IMR-90 (cell line): ENCODE data around the gene CRYZL1. TPM values are rescaled to one million over a fixed set of nuclear protein-coding genes. Genes with fewer than 3 reads are reported as not detected.

Experiments
- ATAC-seq: fragments of 200-7000 bp; cut with Tn5 transposase; 2 replicates; pipeline ENCODE4 v1.9.1; 2020; ENCODE audit warnings: low read depth, mild to moderate bottlenecking, moderate library complexity
- BruUV-seq: library from RNA; stranded (reverse); fragments of 400-500 nt; replicated peaks from 2 replicates; lab custom pipeline; 2021; lab: Mats Ljungman, UMichigan
- CTCF ChIA-PET: fragments of 300-600 bp; formaldehyde crosslinking; extraction: SDS; loops from one replicate; lab custom pipeline; 2021; ENCODE audit warnings: antibody characterized with exemption; lab: Yijun Ruan, JAX
- POLR2A ChIA-PET: fragments of 300-600 bp; sonication (Branson Sonifier 250); formaldehyde crosslinking; loops from one replicate; lab custom pipeline; 2022; ENCODE audit warnings: antibody characterized with exemption; ENCODE audit not compliant: unreplicated experiment; lab: Charles Lee
- DNase-seq: peaks from one replicate; pipeline ENCODE4 v3.0.0; 2013
- H2AFZ ChIP-seq: replicated peaks from 2 replicates; pipeline ENCODE3; 2013; ENCODE audit warnings: low read length, mild to moderate bottlenecking; ENCODE audit not compliant: poor library complexity
- H2AK5ac ChIP-seq: 2 replicates; pipeline ENCODE4 v1.6.1; 2013; ENCODE audit warnings: low read depth, low read length, inconsistent platforms
- H2AK9ac ChIP-seq: replicated peaks from 2 replicates; pipeline ENCODE3; 2013; ENCODE audit warnings: mild to moderate bottlenecking, low read depth, low read length, moderate library complexity; ENCODE audit not compliant: poor library complexity
- H2BK120ac ChIP-seq: 2 replicates; pipeline ENCODE4 v1.6.1; 2013; ENCODE audit warnings: low read depth, low read length, inconsistent platforms
- H2BK15ac ChIP-seq: 3 replicates; pipeline ENCODE4 v1.6.1; 2013; ENCODE audit warnings: low read depth, low read length, inconsistent platforms
- H2BK20ac ChIP-seq: 2 replicates; pipeline ENCODE4 v1.6.1; 2013; ENCODE audit warnings: low read depth, mild to moderate bottlenecking, inconsistent platforms, low read length, moderate library complexity
- H2BK5ac ChIP-seq: 2 replicates; pipeline ENCODE4 v1.6.1; 2013; ENCODE audit warnings: mild to moderate bottlenecking, low read depth, low read length, inconsistent platforms; ENCODE audit not compliant: poor library complexity, severe bottlenecking
- H3K14ac ChIP-seq: replicated peaks from 2 replicates; pipeline ENCODE4 v1.6.1; 2013; ENCODE audit warnings: low read depth, low read length, inconsistent platforms
- H3K18ac ChIP-seq: 2 replicates; pipeline ENCODE4 v1.6.1; 2013; ENCODE audit warnings: low read depth, low read length, control low read depth
- H3K23ac ChIP-seq: 2 replicates; pipeline ENCODE4 v1.6.1; 2013; ENCODE audit warnings: low read depth, low read length, inconsistent platforms
- H3K27ac ChIP-seq: 2 replicates; pipeline ENCODE4 v1.5.1; 2013; ENCODE audit warnings: mild to moderate bottlenecking, control low read depth, low read length; ENCODE audit not compliant: insufficient read depth
- H3K27me3 ChIP-seq: 2 replicates; pipeline ENCODE4 v1.6.1; 2013; ENCODE audit warnings: low read length; ENCODE audit not compliant: control insufficient read depth, insufficient read depth
- H3K36me3 ChIP-seq: 2 replicates; pipeline ENCODE4 v1.6.1; 2013; ENCODE audit warnings: low read length, mixed read lengths; ENCODE audit not compliant: control insufficient read depth, insufficient read depth
- H3K4ac ChIP-seq: 2 replicates; pipeline ENCODE4 v1.6.1; 2013; ENCODE audit warnings: low read depth, low read length, inconsistent platforms
- H3K4me1 ChIP-seq: 2 replicates; pipeline ENCODE4 v1.6.1; 2013; ENCODE audit warnings: low read length, mixed read lengths; ENCODE audit not compliant: control insufficient read depth, insufficient read depth
- H3K4me2 ChIP-seq: 2 replicates; pipeline ENCODE4 v1.6.1; 2013; ENCODE audit warnings: low read depth, mild to moderate bottlenecking, control low read depth, low read length, moderate library complexity
- H3K4me3 ChIP-seq: 2 replicates; pipeline ENCODE4 v1.5.1; 2013; ENCODE audit warnings: low read depth, mild to moderate bottlenecking, control low read depth, low read length, moderate library complexity; ENCODE audit not compliant: insufficient read depth
- H3K56ac ChIP-seq: 2 replicates; pipeline ENCODE4 v1.6.1; 2013; ENCODE audit warnings: low read length, inconsistent platforms; ENCODE audit not compliant: insufficient read depth; ENCODE audit errors: extremely low read depth
- H3K79me1 ChIP-seq, 2 experiments: 2 replicates each; pipeline ENCODE4 v1.6.1; 2013; ENCODE audit warnings: low read length in 2 of 2, inconsistent platforms in 1 of 2, low read depth in 1 of 2
- H3K9ac ChIP-seq: 2 replicates; pipeline ENCODE4 v1.6.1; 2013; ENCODE audit warnings: low read depth, low read length, control low read depth
- H3K9me1 ChIP-seq: 2 replicates; pipeline ENCODE4 v1.6.1; 2013; ENCODE audit warnings: low read length, inconsistent platforms; ENCODE audit not compliant: insufficient read depth
- H3K9me3 ChIP-seq: 2 replicates; pipeline ENCODE4 v1.6.1; 2013; ENCODE audit warnings: low read length; ENCODE audit not compliant: control insufficient read depth, insufficient read depth
- H4K20me1 ChIP-seq: 2 replicates; pipeline ENCODE4 v1.6.1; 2013; ENCODE audit warnings: low read length, inconsistent platforms; ENCODE audit not compliant: insufficient read depth
- H4K5ac ChIP-seq: 2 replicates; pipeline ENCODE4 v1.6.1; 2013; ENCODE audit warnings: mild to moderate bottlenecking, low read depth, low read length, control low read depth
- H4K8ac ChIP-seq, 2 experiments: 2 replicates each; pipeline ENCODE4 v1.6.1; 2013; ENCODE audit warnings: low read depth in 2 of 2, low read length in 2 of 2, control low read depth in 1 of 2, inconsistent platforms in 1 of 2
- H4K91ac ChIP-seq: 2 replicates; pipeline ENCODE4 v1.6.1; 2013; ENCODE audit warnings: low read depth, low read length, inconsistent platforms; ENCODE audit not compliant: insufficient read depth
- FOS ChIP-seq: fragments of 150-350 bp; IDR thresholded peaks from 2 replicates; pipeline ENCODE4 v1.6.1; 2016; ENCODE audit warnings: low read depth, low read length
- MAFK ChIP-seq: IDR thresholded peaks from 2 replicates; pipeline ENCODE4 v1.6.1; 2012; ENCODE audit warnings: low read depth, low read length, improper control_type of control experiment
- WGBS, 2 experiments: methylation state at CpG; one replicate each; pipeline versions ENCODE4 v1.1.5 to v1.1.7; 2013; ENCODE audit warnings: missing lambda C conversion rate in 2 of 2; ENCODE audit not compliant: insufficient read length in 1 of 2; ENCODE audit errors: extremely low coverage in 2 of 2; 5-methylcytosine and 5-hydroxymethylcytosine counted together
- dilution Hi-C: fragments of 300-500 bp; cut with HindIII; formaldehyde crosslinking; loops from one replicate; pipeline ENCODE4 v1.14.3; 2018; ENCODE audit warnings: low sequenced_read_pairs; ENCODE audit not compliant: unreplicated experiment
- in situ Hi-C: fragments of 300-500 bp; cut with MboI; formaldehyde crosslinking; loops from 3 replicates; pipeline ENCODE4 v1.14.3; 2019; ENCODE audit warnings: low sequenced_read_pairs, inconsistent platforms, mixed read lengths
- intact Hi-C: fragments of 100-400 bp; cut with micrococcal nuclease; formaldehyde crosslinking; loops from 2 replicates; pipeline ENCODE4 v1.10.0; 2022
- polyA plus RNA-seq, 3 experiments: library from polyadenylated mRNA; depleted of rRNA; stranded (reverse); fragments of >200 nt; gene quantifications; 2 replicates each; pipeline ENCODE4 v1.2.3, GENCODE V29; 2012; ENCODE audit warnings: low replicate concordance in 1 of 3
- total RNA-seq: library from RNA; depleted of rRNA; stranded (reverse); fragments of >200 nt; gene quantifications from 2 replicates; pipeline ENCODE4 v1.2.3, GENCODE V29; 2012

The CRYZL1 gene
- total and polyA plus RNA-seq, 2 of the 4 experiments (the other 2 are of a cell fraction) = 19.9 to 28.5 TPM

DNA sequence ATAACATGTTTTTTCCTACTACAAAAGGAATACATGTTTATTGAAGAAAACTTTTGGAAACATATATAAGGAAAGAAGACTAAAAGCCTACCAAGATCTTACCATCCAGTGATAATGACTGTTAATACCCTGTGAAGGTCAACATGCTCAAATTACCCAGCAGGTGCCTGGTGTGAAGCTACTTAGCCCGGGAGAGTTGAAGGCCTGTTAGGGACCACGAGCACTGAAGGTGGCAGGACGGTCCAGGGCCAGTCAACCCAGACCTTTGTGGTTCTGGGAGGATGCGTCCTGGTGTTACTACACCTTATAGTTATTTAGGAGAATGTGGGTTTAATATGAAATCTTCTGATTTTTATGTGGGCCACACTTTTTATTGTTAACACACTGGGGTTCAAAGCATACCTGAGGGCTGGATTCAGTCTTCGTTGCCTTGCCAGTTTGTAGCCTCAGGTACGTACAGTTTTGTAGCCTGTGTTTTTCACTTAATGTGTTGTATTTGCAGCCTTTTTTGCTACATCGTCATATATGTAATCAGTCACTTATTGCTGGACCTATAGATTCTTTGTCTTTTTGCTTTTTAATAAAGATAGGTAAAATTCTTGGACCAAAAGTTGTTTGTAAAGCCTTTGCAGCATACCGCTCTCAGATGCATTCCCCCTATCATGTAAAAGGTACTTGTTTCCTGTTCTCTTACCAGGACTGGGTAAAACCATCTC is 10.6 kb upstream of the CRYZL1 start:
- CTCF ChIA-PET = interaction anchor here (1.0 kb wide), 1 partner anchor 243 kb away, joined by 6 read pairs; no protein-coding TSS in a partner anchor
- Histone ChIP-seq H2AFZ (no peak overlapping the region), H2BK120ac (no peak overlapping the region), H4K5ac (no peak overlapping the region), H2BK20ac (no peak overlapping the region), H3K9me3 (no peaks in the 10 kb centered on the region), H4K8ac (no peak overlapping the region), H3K9ac (no peak overlapping the region), H3K27me3 (no peaks in the 10 kb centered on the region), H3K56ac (no peak overlapping the region), H3K79me1 (peaks cover 32 to 71% of the 10 kb centered on the region in 2 experiments), H3K18ac (no peak overlapping the region), H2BK15ac (no peak overlapping the region), H3K4me3 (no peak overlapping the region), H3K14ac (no peak overlapping the region), H3K27ac (no peak overlapping the region), H3K4me1 (peaks cover 9% of the 10 kb centered on the region), H3K23ac (0 out of 2 replicates have a peak overlapping the region, but pooled peaks have one; percentile 4), H2AK5ac (no peak overlapping the region), H3K4me2 (no peak overlapping the region), H4K91ac (no peak overlapping the region), H4K20me1 (peaks cover 33% of the 10 kb centered on the region; the same call in 1 of the 2 replicates), H2BK5ac (no peak overlapping the region), H2AK9ac (no peak overlapping the region), H3K4ac (no peak overlapping the region; the same call in 1 of the 2 replicates), H3K9me1 (peaks cover 14% of the 10 kb centered on the region), H3K36me3 (no peaks in the 10 kb centered on the region; the same call in 1 of the 2 replicates)
- BruUV-seq = no TSS peak
- intact Hi-C loops (no loop called here), in situ Hi-C loops (no loop called here), dilution Hi-C loops (no loop called here)
- no peak for DNase-seq
- WGBS, 2 experiments = no CpG with 5 or more reads among the region's 8 CpGs
- TF ChIP-seq FOS (no peak), MAFK (peak; percentile 61)
- POLR2A ChIA-PET = no interaction called here
- no peak for ATAC-seq
